Panc1 (cell line): ENCODE data around the gene CFAP299.

ENCODE experiments used
- CTCF ChIP-seq: fragments of 450-650 bp; IDR thresholded peaks from 2 replicates; pipeline ENCODE4 v1.5.1; 2017; ENCODE audit warnings: mild to moderate bottlenecking
- POLR2AphosphoS5 ChIP-seq: IDR thresholded peaks from 2 replicates; pipeline ENCODE4 v1.6.1; 2012; ENCODE audit warnings: mild to moderate bottlenecking, low read depth, low read length, moderate library complexity

GRCh38 chr4:80680934-80681333, 345.4 kb downstream of the CFAP299 start:
- TF ChIP-seq CTCF (no peak), POLR2AphosphoS5 (no peak)
